Cortex of kidney (tissue), 1 donor: ENCODE data around the gene RUFY1.
"Not testable (repeated sequence)": the region's sequence is repeated elsewhere in the genome, so short reads cannot be mapped to it uniquely, and the experiment has no call there.

Source experiments
- DNase-seq: peaks from one replicate; lab custom pipeline; 2025; lab: John Stamatoyannopoulos, UW

RUFY1 gene, protein sequence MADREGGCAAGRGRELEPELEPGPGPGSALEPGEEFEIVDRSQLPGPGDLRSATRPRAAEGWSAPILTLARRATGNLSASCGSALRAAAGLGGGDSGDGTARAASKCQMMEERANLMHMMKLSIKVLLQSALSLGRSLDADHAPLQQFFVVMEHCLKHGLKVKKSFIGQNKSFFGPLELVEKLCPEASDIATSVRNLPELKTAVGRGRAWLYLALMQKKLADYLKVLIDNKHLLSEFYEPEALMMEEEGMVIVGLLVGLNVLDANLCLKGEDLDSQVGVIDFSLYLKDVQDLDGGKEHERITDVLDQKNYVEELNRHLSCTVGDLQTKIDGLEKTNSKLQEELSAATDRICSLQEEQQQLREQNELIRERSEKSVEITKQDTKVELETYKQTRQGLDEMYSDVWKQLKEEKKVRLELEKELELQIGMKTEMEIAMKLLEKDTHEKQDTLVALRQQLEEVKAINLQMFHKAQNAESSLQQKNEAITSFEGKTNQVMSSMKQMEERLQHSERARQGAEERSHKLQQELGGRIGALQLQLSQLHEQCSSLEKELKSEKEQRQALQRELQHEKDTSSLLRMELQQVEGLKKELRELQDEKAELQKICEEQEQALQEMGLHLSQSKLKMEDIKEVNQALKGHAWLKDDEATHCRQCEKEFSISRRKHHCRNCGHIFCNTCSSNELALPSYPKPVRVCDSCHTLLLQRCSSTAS

GRCh38 chr5:179550511-179551342, at the start of gene RUFY1:
RUFY1 (plus strand) TSS chr5:179550554; CDS start chr5:179550570, 16 bp downstream.
- no peak for DNase-seq

- not testable (repeated sequence) for DNase-seq
These were observed 48.4 kb upstream of the RUFY1 start for GRCh38 chr5:179501997-179502396.

DNA sequence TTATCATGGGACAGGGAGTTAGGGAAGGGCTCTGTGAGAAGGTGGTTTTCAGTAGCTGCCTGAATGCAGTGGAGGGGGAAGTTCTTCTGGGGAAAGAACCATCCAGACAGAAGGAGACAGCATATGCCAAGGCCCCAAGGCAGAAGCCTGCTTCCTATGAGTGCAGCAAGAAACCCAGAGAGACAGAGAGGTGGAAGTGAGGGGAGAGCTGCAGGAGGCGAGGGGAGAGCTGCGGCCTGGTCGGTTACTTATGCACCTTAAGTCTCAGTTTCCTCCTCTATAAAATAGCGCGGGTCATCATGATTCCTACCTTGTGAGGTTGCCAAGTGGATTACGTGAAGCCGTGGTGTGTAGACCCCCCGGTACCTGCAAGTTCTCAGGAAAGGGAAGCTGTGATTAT, 47.9 kb upstream of the RUFY1 start:
- not testable (repeated sequence) for DNase-seq

DNA sequence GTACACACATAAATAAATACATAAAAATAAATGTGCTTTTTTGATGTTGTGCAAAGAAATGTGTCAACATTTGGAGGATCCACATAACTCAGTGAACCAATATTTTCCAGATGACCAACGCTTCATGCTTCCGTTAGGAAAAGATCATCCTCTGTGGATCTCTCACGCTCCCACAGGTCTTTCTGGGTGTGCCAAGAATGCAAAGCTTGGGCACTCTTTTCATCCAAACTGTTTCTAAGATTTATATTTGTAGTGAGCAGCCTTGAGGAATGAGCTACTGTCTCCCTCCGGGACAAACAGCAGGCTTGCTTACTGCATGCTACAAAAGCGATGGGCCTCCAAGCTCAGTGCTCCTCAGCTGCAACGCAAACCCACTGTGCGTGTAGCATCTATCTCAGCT, 46.2 kb upstream of the RUFY1 start:
- no peak for DNase-seq

- DNase-seq = no peak
These were observed 45.6 kb upstream of the RUFY1 start for GRCh38 chr5:179504600-179505396.

- no peak for DNase-seq
These were observed 44.6 kb upstream of the RUFY1 start for GRCh38 chr5:179505636-179506261.

DNA sequence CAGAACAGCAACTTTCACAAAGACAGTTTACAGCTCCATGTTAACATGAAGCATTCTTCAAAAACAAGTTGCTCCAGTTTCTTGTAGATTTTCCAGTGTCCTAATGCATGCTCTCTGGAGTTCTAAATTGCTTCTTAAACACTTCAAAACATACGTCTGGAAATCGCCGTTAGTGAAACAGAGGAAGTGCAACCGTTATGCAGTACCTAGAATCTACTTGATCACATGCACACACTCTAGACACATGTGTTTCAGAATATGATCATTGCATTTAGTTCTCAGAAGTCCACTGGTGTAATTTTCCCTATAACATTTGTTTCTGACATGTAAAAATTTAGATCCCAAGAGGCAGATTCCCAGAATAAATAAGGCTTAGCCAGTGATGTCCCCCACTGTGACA, 41.1 kb upstream of the RUFY1 start:
- DNase-seq = no peak

GRCh38 chr5:179509845-179510244, 40.5 kb upstream of the RUFY1 start:
- no peak for DNase-seq

- DNase-seq = no peak
These were observed 37.8 kb upstream of the RUFY1 start for GRCh38 chr5:179512452-179513000.

GRCh38 chr5:179515501-179515900, 34.9 kb upstream of the RUFY1 start:
- not testable (repeated sequence) for DNase-seq

- DNase-seq = no peak
These were observed 34.1 kb upstream of the RUFY1 start for GRCh38 chr5:179516221-179516620.

DNA sequence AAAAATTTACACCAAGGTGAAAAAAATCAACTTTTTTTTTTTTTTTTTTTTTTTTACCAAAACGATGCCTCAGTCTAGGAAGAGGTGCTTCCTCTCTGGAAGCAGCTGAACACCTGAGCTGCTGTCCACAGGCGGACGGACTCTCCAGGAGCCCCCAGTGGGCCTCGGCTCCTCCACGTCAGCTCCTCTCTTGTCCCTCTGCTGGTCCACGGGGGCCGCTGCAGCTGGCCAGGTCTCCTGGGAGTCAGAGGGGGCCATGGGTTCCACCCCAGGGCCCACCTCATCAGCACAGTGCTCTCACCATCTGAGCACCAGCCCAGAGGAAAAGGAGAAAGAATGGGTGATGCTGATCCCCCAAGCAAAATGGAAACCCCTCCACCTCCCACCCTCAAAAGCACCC, 32.6 kb upstream of the RUFY1 start:
- DNase-seq = not testable (repeated sequence)

DNA sequence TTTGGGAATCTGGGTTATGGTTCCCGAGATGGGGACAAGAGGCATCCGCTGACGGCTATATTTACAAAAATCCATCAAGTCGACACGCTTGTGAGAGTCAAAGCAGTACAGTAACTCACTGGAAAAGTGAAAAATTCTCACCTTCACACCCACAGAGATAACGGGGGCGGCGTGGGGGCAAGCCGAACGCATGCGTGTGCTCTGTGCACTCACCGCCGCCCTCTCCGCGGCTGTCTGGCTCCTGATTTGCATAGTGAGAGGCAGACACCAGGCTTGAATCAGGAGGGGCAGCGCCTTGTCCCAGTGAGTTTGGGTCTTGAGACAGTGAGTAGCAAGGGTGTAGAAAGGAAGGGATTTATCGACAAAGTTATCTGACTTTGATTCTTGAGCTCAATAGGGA, 32.0 kb upstream of the RUFY1 start:
- not testable (repeated sequence) for DNase-seq

GRCh38 chr5:179519416-179520070, 30.8 kb upstream of the RUFY1 start:
- not testable (repeated sequence) for DNase-seq

DNA sequence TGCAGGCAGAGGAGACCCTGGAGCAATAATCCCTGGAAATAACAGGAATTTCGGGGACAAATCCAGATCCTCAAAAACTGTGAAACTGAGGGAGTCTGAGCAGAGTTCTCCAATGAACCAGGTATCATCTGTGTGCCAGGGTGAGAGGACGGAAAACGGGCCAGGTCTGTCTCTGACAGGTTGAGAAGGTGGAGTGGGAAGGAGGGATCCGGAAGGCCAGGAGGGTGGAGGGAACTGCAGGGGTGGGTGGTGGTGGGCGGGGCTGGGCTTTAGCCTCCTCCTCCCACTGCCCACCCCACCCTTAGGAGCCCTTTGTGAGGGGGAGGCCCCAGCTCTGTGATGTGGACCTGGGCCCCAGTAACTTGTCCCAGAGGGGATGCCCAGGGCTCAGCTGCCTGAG, 28.2 kb upstream of the RUFY1 start:
- not testable (repeated sequence) for DNase-seq

DNA sequence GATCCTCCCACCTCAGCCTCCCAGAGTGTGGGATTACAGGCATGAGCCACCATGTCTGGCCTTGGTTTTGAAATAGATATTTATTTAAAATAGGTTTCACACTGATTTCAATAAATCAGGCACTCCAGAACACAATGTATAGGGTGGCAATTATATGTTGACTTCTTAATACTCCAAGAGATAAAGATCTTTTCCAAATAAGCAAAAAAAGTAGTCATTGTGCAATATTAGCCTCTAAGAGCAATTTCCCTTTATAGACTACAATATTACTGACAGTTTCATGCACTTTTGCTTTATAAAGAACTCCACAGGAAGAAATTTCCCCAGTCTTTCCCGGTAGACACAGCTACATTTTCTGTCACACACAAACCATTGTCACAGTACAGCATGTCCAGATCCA, 23.4 kb upstream of the RUFY1 start:
- DNase-seq = no peak

DNA sequence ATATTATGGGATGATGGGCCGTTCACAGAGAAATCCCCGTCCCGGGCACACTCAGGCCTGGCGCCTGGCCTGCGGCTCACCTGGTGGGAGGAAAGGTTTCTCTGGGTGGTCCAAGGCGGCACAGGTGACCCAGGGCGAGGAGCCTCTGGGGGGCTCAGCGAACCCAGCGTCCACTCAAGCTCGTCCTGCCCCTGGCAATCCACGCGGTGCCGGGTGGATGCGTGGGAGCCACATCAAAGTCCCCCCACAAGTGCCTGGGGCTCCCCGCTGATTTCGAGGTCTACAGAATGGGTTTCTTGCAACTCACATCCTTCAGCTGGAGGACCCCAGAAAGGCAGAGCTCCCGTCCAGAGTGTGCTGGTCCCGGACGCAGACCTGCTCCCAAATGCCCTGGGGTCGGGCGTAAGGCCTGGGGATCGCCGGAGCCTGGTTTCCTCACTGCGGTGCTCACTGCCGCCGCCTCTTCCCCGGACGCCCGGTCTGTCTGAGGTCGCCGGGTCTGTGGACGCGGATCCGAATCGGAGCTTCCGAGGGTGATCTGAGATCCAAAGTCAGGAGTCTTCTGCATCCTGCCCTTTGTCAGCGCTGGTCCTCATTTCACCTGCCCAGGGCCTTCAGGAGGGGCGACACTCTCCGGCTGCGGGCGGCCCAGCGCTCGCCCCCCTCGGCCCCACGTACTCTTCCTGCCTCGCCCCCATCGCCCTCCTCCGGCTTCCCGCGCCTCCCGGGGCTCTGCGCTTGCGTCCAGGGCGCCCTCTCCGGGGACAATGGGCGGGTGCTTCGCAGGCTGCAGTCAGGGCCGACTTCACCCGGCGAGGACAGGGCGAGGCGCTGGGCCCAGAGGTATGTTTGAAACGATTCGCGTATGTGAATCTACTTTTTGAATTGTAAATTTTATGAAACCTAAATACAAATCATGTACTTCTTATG, 20.0 kb upstream of the RUFY1 start:
- DNase-seq = no peak

GRCh38 chr5:179533024-179533423, 17.3 kb upstream of the RUFY1 start:
- no peak for DNase-seq

GRCh38 chr5:179533907-179534306, 16.4 kb upstream of the RUFY1 start:
- DNase-seq = no peak
